PC-9 (cell line): Measurements from ENCODE around the gene SAMD10. TPM values are rescaled to one million over a fixed set of nuclear protein-coding genes. Genes with fewer than 3 reads are reported as not detected.
"Not testable (repeated sequence)": the region's sequence is repeated elsewhere in the genome, so short reads cannot be mapped to it uniquely, and the experiment has no call there.

Source experiments
- BruUV-seq: library from RNA; stranded (reverse); fragments of 400-500 nt; replicated peaks from 2 replicates; lab custom pipeline; 2021; lab: Mats Ljungman, UMichigan
- CTCF ChIA-PET: fragments of 300-600 bp; sonication (Branson Sonifier 250); formaldehyde crosslinking; loops from one replicate; lab custom pipeline; 2022; ENCODE audit warnings: antibody characterized with exemption; lab: Charles Lee
- POLR2A ChIA-PET: fragments of 300-600 bp; sonication (Branson Sonifier 250); formaldehyde crosslinking; loops from one replicate; lab custom pipeline; 2022; ENCODE audit warnings: antibody characterized with exemption; ENCODE audit not compliant: unreplicated experiment; lab: Charles Lee
- DNase-seq, 2 experiments: peaks; one replicate each; pipeline versions ENCODE4 v3.0.0 to v3.0.0-alpha.2; 2015 to 2022; ENCODE audit warnings: mixed read lengths in 1 of 2
- H2AFZ ChIP-seq: fragments of 200-600 bp; sonication (generic); 2 replicates; pipeline ENCODE4 v1.8.1; 2017; ENCODE audit warnings: antibody characterized with exemption
- H3F3A ChIP-seq: fragments of 200-600 bp; sonication (generic); 2 replicates; pipeline ENCODE4 v1.8.1; 2017; ENCODE audit warnings: antibody characterized with exemption, mild to moderate bottlenecking, low read depth; ENCODE audit not compliant: insufficient read depth
- H3K27ac ChIP-seq: fragments of 200-600 bp; sonication (generic); 2 replicates; pipeline ENCODE4 v1.6.1; 2016; ENCODE audit warnings: mixed run types
- H3K27me3 ChIP-seq: fragments of 200-600 bp; sonication (generic); 2 replicates; pipeline ENCODE4 v1.6.1; 2016; ENCODE audit warnings: low read depth, mixed run types; ENCODE audit not compliant: insufficient read depth
- H3K36me3 ChIP-seq: fragments of 200-600 bp; sonication (generic); 2 replicates; pipeline ENCODE4 v1.6.1; 2016; ENCODE audit warnings: low read depth, mixed run types
- H3K4me1 ChIP-seq: fragments of 200-600 bp; sonication (generic); replicated peaks from 2 replicates; pipeline ENCODE4 v1.6.1; 2016; ENCODE audit warnings: mixed run types; ENCODE audit not compliant: insufficient read depth
- H3K4me2 ChIP-seq: fragments of 200-600 bp; sonication (generic); 2 replicates; pipeline ENCODE4 v1.6.1; 2017; ENCODE audit warnings: mixed run types
- H3K4me3 ChIP-seq: fragments of 200-600 bp; sonication (generic); 2 replicates; pipeline ENCODE4 v1.6.1; 2016; ENCODE audit warnings: mixed run types
- H3K79me2 ChIP-seq: fragments of 200-600 bp; sonication (generic); 2 replicates; pipeline ENCODE4 v1.6.1; 2017; ENCODE audit warnings: low read depth, mixed run types
- H3K9me2 ChIP-seq: fragments of 200-600 bp; sonication (generic); 2 replicates; pipeline ENCODE4 v1.8.1; 2017; ENCODE audit warnings: mild to moderate bottlenecking; ENCODE audit not compliant: insufficient read depth
- H3K9me3 ChIP-seq: fragments of 200-600 bp; sonication (generic); 2 replicates; pipeline ENCODE4 v1.8.1; 2016; ENCODE audit warnings: low read depth; ENCODE audit not compliant: insufficient read depth
- H4K20me1 ChIP-seq: fragments of 200-600 bp; sonication (generic); 2 replicates; pipeline ENCODE4 v1.8.1; 2017; ENCODE audit not compliant: insufficient read depth
- EZH2 ChIP-seq: fragments of 200-600 bp; sonication (generic); IDR thresholded peaks from 2 replicates; pipeline ENCODE4 v1.8.0; 2017; ENCODE audit warnings: antibody characterized with exemption, low read depth
- intact Hi-C: fragments of 100-400 bp; cut with micrococcal nuclease; formaldehyde crosslinking; loops from one replicate; pipeline ENCODE4 v1.10.0; 2022; ENCODE audit not compliant: unreplicated experiment
- total RNA-seq: library from RNA; stranded (reverse); gene quantifications from 2 replicates; pipeline ENCODE4 v1.2.3, GENCODE V29; 2021
- TF ChIP-seq, protein P1 (sequence below): fragments of 200-600 bp; sonication (generic); conservative IDR thresholded peaks from 2 replicates; pipeline ENCODE4 v1.6.1; 2017; ENCODE audit warnings: mixed run types, antibody characterized with exemption, mild to moderate bottlenecking, moderate library complexity

SAMD10 gene
- total RNA-seq, 1 experiment from 2014 or later: 18.7 TPM

DNA sequence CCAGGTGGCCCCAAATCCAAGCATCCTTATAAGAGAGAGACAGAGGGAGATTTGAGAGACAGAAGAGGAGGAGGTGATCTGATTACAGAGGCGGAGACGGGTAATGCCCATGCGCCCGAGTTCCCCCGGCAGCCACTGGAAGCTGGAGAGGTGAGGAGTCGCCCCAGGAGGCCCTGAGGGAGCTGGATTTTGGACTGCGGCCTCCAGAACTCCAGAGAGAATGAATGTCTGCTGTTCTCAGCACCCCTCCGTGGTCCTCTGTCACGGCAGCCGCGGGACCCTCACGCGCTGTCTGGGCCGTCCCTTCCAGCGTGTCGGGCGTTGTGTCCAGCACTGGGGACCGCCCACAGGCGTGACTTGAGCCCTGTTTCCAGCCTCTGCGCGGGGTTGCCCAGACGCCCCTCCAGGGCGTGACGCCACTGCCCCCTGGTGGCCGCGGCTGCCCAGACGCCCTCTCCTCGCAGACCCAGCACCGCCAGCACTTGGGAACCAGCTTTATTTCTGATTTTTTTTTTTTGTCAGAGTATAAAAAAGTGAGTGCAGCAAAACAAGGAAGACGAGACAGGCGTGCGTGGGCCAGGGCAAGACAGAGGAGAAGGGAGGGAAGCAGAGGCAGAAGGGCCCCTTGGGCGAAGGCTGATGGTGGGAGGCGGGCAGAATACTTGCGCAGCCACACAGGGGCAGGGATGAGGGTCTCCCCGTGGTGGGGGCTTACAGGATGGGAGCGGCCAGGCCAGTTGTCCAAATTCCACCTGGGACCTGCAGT lies 5.6 kb downstream of the SAMD10 start:
- H3K27me3 ChIP-seq: no peaks in the 10 kb centered on the region
- BruUV-seq: no TSS peak
- H3K4me2 ChIP-seq: peak overlapping the region; percentile 78
- H3K4me1 ChIP-seq: peaks cover 4% of the 10 kb centered on the region
- no peaks in the 10 kb centered on the region for H3K9me2 ChIP-seq
- ChIA-PET POLR2A (interaction anchor here (0.5 to 0.7 kb wide), 3 partner anchors 109 to 751 kb away, joined by 7 to 16 read pairs (median 7); partner anchors contain the start of gene TPD52L2), CTCF (interaction anchor here (0.6 to 1.0 kb wide), 9 partner anchors 10 to 436 kb away, joined by 3 to 8 read pairs (median 4); no protein-coding TSS in a partner anchor)
- TF ChIP-seq EZH2: no peak
- TF ChIP-seq, protein P1, sequence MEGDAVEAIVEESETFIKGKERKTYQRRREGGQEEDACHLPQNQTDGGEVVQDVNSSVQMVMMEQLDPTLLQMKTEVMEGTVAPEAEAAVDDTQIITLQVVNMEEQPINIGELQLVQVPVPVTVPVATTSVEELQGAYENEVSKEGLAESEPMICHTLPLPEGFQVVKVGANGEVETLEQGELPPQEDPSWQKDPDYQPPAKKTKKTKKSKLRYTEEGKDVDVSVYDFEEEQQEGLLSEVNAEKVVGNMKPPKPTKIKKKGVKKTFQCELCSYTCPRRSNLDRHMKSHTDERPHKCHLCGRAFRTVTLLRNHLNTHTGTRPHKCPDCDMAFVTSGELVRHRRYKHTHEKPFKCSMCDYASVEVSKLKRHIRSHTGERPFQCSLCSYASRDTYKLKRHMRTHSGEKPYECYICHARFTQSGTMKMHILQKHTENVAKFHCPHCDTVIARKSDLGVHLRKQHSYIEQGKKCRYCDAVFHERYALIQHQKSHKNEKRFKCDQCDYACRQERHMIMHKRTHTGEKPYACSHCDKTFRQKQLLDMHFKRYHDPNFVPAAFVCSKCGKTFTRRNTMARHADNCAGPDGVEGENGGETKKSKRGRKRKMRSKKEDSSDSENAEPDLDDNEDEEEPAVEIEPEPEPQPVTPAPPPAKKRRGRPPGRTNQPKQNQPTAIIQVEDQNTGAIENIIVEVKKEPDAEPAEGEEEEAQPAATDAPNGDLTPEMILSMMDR: peak; percentile 99
- DNase-seq: peak; percentile 70 to 93
- no peak overlapping the region for H3K27ac ChIP-seq
- peaks cover 49% of the 10 kb centered on the region for H3F3A ChIP-seq
- H2AFZ ChIP-seq: no peak overlapping the region
- no peaks in the 10 kb centered on the region for H3K9me3 ChIP-seq
- intact Hi-C loops: loop anchor here (1.0 to 5.0 kb wide), 6 partner anchors 17 to 537 kb away; partner anchors contain the start of genes ARFRP1, UCKL1 and ZGPAT
- peak overlapping the region; percentile 43; the same call in 1 of the 2 replicates for H3K4me3 ChIP-seq
- no peaks in the 10 kb centered on the region for H3K36me3 ChIP-seq
- peaks cover under 1% of the 10 kb centered on the region; the same call in 1 of the 2 replicates for H4K20me1 ChIP-seq
- H3K79me2 ChIP-seq: peaks cover 5% of the 10 kb centered on the region

DNA sequence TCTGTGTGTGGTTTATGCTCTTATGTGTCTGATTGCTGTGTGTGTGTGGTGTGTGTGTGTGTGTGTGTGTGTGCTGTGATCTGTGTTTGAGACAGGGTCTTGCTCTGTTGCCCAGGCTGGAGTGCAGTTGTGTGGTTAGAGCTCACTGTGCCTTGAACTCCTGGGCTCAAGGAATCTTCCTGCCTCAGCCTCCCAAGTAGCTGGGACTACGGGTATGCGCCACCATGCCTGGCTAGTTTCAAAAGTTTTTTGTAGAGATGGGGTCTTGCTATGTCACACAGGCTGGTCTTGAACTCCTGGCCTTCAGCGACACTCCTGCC lies 6.3 kb downstream of the SAMD10 start:
- Histone ChIP-seq H3K4me1 (peaks cover 11% of the 10 kb centered on the region), H3K9me3 (no peaks in the 10 kb centered on the region), H3K79me2 (peaks cover 12% of the 10 kb centered on the region), H3K4me3 (no peak overlapping the region), H2AFZ (no peak overlapping the region), H3F3A (peaks cover 42% of the 10 kb centered on the region), H3K27ac (no peak overlapping the region), H3K9me2 (no peaks in the 10 kb centered on the region), H3K4me2 (peak overlapping the region; percentile 78), H4K20me1 (peaks cover 5% of the 10 kb centered on the region; the same call in 1 of the 2 replicates), H3K27me3 (no peaks in the 10 kb centered on the region), H3K36me3 (no peaks in the 10 kb centered on the region)
- DNase-seq: peak in 1 of 2 experiments; percentile 23
- ChIA-PET POLR2A (interaction anchor here (0.7 kb wide), 1 partner anchor 751 kb away, joined by 7 read pairs; no protein-coding TSS in a partner anchor), CTCF (interaction anchor here (0.7 to 0.9 kb wide), 3 partner anchors 77 to 434 kb away, joined by 3 to 5 read pairs (median 3); no protein-coding TSS in a partner anchor)
- TF ChIP-seq, protein P1: no peak
- TF ChIP-seq EZH2: no peak
- no TSS peak for BruUV-seq
- intact Hi-C loops: loop anchor here (1.0 to 5.0 kb wide), 5 partner anchors 16 to 536 kb away; partner anchors contain the start of genes ARFRP1, UCKL1 and ZGPAT

DNA sequence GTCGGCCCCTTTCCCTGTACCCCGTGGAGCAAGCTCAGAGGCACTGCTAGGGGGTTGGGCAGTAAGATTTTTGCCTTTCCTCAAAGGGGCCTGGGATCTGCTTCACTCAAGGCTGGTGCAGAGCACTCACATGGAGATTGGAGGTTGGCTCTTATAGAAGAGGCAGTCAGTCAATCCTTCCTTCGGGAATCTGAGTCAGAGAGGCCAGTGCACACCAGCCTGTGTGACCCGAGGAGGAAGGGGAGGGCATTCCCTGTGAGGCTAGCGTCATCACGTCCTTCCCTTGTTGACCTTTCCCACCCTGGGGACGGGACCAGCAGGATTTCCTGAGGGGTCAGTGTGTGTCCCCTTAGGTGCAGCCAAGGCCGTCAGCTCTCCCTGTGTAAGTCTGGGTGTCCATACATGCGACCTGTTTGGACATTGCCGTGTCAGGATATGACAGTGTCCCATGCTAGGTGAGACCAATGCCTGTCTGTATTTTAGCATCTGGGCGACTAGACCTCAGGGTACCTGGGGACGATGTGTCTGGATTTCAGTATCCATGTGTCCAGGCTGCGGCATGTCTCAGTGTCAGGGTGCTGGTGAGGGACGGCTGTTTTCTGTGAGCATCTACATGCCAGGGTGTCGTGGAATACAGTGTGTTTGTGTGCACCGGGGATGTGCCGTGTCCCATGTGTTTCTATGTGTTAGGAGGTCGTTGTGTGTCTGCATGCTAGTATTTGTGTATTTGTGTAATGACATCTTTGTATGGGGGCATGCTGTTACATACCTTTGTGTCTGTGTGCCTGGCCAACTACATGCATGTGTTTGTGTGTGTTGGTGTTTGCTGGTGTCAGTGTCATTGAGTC lies 6.9 kb downstream of the SAMD10 start:
- Histone ChIP-seq H3K79me2 (peaks cover 17% of the 10 kb centered on the region), H3K4me2 (no peak overlapping the region), H3K27ac (no peak overlapping the region), H3K36me3 (no peaks in the 10 kb centered on the region), H3F3A (peaks cover 36% of the 10 kb centered on the region), H3K4me1 (peaks cover 11% of the 10 kb centered on the region), H2AFZ (no peak overlapping the region), H3K27me3 (no peaks in the 10 kb centered on the region), H4K20me1 (peaks cover 5% of the 10 kb centered on the region; the same call in 1 of the 2 replicates), H3K4me3 (no peak overlapping the region), H3K9me2 (no peaks in the 10 kb centered on the region), H3K9me3 (no peaks in the 10 kb centered on the region)
- POLR2A ChIA-PET: interaction anchor here (0.7 kb wide), 1 partner anchor 750 kb away, joined by 7 read pairs; no protein-coding TSS in a partner anchor
- BruUV-seq: no TSS peak
- CTCF ChIA-PET: no interaction called here
- intact Hi-C loops: loop anchor here (1.0 to 5.0 kb wide), 5 partner anchors 16 to 535 kb away; partner anchors contain the start of genes ARFRP1, UCKL1 and ZGPAT
- peak in 1 of 2 experiments; percentile 33 for DNase-seq
- TF ChIP-seq EZH2: no peak
- TF ChIP-seq, protein P1: no peak

- H3K27ac ChIP-seq, H3K4me3 ChIP-seq, POLR2A ChIA-PET, H2AFZ ChIP-seq, H3K36me3 ChIP-seq, DNase-seq, H3K9me3 ChIP-seq, BruUV-seq, CTCF ChIA-PET, H3K9me2 ChIP-seq, H4K20me1 ChIP-seq, H3K4me2 ChIP-seq, H3K27me3 ChIP-seq: not testable (repeated sequence)
- Histone ChIP-seq H3K4me1 (peaks cover 11% of the 10 kb centered on the region), H3K79me2 (peaks cover 20% of the 10 kb centered on the region), H3F3A (peaks cover 33% of the 10 kb centered on the region)
- intact Hi-C loops: loop anchor here (2.0 to 5.0 kb wide), 4 partner anchors 15 to 535 kb away; partner anchors contain the start of genes ARFRP1, UCKL1 and ZGPAT
These were observed 7.5 kb downstream of the SAMD10 start for GRCh38 chr20:63971960-63972311.
